ENCODE measurements around the gene COL4A6.

Gene COL4A6

DNA sequence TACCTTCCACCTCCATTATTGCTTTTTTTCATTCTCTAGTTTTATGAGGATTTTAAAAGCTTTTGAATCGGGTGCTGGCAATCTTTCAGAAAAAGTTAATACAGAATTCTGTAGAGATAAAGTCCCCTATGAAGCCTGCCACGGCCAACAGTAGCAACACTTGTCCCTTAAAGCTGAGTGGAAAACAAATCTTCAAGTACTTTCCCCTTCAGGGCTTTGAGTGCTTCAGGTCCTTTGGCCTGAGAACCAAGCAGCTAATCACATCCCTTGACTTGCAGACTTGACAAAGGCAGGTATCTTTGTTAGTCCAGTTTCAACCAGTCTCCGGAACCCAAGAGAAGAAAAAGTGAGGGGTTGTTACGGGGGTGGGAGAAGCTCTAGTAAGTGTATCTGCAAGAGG is 202.2 kb downstream of the COL4A6 start:
- TF ChIP-seq, protein P1, sequence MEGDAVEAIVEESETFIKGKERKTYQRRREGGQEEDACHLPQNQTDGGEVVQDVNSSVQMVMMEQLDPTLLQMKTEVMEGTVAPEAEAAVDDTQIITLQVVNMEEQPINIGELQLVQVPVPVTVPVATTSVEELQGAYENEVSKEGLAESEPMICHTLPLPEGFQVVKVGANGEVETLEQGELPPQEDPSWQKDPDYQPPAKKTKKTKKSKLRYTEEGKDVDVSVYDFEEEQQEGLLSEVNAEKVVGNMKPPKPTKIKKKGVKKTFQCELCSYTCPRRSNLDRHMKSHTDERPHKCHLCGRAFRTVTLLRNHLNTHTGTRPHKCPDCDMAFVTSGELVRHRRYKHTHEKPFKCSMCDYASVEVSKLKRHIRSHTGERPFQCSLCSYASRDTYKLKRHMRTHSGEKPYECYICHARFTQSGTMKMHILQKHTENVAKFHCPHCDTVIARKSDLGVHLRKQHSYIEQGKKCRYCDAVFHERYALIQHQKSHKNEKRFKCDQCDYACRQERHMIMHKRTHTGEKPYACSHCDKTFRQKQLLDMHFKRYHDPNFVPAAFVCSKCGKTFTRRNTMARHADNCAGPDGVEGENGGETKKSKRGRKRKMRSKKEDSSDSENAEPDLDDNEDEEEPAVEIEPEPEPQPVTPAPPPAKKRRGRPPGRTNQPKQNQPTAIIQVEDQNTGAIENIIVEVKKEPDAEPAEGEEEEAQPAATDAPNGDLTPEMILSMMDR (IDR thresholded peaks at IDR 0.05; ENCODE audit: borderline replicate concordance, insufficient read depth, low read depth, low read length): no peak
- H3K4me3 ChIP-seq (ENCODE audit: low read depth, low read length): no peak overlapping the region

DNA sequence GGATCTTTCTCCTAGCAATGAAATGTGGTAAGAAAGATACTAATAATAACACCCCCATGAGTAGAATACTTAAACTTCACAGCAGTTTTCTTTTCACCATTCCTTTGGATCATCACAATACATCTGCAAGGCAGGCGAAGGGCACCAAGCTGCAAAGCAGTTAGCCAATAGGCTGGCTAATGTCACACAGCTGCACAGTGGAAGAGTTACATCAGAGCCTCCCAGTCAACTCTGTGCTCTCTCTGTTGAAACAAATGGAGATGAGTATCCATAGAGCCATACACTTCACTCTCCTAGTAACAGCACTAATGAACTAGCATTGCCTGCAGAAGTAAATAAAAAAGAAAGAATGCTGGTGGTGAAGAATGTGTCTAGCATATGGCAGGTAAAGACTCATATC is 207.6 kb downstream of the COL4A6 start:
- no peak overlapping the region for H3K4me3 ChIP-seq (ENCODE audit: low read depth, low read length)
- TF ChIP-seq, protein P1 (IDR thresholded peaks at IDR 0.05; ENCODE audit: borderline replicate concordance, insufficient read depth, low read depth, low read length): no peak

DNA sequence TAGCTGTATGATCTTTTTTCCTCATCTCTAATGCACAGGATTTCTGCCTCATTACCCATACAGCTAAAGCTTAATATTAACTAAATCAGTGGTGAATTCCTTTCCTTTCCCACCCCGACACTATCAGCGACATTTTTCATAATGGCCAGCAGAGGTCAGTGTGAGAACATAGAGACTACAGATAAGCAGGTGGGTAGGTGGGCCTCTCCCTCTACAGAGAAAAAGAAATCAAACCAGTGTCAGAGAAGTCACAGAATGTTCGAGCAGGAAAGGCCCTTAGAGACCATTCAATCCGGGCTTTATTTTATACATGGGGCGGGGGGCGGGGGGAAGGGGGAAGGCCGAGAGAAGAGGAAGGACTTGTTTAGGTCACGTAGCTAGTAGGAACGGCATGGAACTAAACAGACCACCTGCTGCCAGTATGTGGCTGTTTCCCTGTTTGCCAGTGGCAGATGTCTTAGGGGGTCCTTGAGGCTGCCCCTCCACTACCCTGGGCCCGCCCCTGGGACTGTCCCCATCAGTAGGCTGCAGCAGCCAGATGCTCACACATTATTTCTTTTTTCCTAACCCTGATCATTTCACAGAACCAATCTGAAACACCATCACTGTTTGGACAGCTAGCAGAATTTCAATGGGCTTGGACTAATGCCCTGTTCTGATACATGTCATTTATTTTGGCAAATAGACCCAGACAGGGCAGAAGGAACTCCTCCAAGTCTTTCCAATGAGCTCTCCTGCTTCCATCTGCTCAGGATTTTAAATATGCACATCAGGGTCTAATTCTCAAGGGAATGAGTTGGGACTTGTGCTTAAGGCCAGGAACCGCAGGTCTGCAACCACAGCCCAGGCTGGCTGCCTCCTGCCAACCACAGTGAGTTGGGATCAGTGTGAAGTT is 213.2 kb downstream of the COL4A6 start:
- no peak overlapping the region for H3K4me3 ChIP-seq (ENCODE audit: low read depth, low read length)
- TF ChIP-seq, protein P1 (IDR thresholded peaks at IDR 0.05; ENCODE audit: borderline replicate concordance, insufficient read depth, low read depth, low read length): peak; percentile 45; the same call in 1 of the 2 replicates

DNA sequence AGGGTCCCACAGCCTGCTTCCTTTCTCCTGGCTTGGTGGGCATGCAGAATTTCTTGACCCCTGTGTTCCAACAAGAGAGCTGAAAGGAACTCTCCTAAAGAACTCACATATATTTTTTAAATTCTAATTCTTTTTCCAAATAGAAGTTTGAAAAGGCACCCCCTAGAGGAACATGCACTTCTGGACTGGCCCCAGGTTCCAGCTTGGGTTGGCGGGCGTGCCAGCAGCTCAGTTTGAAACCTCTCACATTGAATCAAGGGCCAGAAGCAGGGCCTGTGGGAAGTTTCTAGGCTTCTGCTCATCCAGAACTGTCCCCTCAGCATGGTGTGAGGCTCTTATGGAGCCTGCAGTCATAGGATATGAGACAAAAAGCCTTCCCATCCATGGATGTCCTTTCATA is 214.0 kb downstream of the COL4A6 start:
- H3K4me3 ChIP-seq (ENCODE audit: low read depth, low read length): no peak overlapping the region

DNA sequence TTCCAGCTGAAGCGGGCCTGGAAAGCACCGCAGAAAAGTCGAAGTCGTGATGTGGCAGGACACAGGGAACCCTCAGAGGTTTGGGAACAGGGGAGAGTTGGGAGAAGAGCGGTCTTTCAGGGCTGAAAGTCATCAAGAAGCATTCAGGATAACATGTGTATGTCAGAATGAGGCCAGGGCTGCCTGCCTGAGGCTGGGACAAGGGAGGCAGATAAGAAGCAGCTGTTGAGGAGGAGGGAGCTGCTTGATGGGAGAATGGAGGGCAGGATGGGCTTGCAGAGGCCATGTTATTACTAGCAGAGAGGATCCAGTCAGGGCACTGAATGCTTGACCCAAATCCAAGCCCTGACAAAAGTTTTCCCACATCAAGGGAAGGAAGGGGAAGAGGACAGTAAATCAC is 214.6 kb downstream of the COL4A6 start:
- H3K4me3 ChIP-seq (ENCODE audit: low read depth, low read length): no peak overlapping the region
- TF ChIP-seq, protein P1 (IDR thresholded peaks at IDR 0.05; ENCODE audit: borderline replicate concordance, insufficient read depth, low read depth, low read length): no peak

More for the DNA sequence above, 214.0 kb downstream of the COL4A6 start:
- TF ChIP-seq, protein P1 (IDR thresholded peaks at IDR 0.05; ENCODE audit: borderline replicate concordance, insufficient read depth, low read depth, low read length): no peak

DNA sequence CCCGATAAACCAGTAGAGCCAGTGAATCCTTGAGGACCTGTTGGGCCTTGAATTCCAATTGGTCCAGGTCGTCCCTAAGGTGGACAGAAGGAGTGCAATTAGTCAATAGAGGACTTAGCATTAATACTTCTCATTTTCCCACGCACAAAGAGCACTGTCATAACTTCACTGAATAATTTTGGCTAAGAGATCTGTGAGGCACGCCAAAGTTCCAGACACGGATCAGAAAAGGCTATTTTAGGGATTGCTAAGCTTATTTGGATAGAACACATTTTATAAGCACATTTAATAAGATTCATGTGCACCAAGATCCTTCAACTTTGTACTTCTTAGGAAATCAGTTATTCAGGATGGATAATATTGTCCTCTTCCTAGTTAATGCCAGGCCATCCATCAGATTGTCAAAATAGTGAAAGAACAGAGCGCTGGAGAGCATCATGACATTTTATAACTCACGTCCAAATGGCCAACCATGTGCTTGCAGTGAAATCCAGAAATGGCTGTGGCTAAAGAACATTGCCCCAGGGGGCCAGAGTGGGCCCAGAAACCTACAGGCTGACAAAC is 216.8 kb downstream of the COL4A6 start:
- H3K4me3 ChIP-seq (ENCODE audit: low read depth, low read length): no peak overlapping the region
- TF ChIP-seq, protein P1 (IDR thresholded peaks at IDR 0.05; ENCODE audit: borderline replicate concordance, insufficient read depth, low read depth, low read length): no peak

Data from GM12875 (cell line).